ENCODE measurements around the gene MUC5AC. TPM values are rescaled to one million over a fixed set of nuclear protein-coding genes. Genes with fewer than 3 reads are reported as not detected.

Gene MUC5AC
- total RNA-seq, 1 experiment from 2014 or later, result 0.11 TPM

DNA sequence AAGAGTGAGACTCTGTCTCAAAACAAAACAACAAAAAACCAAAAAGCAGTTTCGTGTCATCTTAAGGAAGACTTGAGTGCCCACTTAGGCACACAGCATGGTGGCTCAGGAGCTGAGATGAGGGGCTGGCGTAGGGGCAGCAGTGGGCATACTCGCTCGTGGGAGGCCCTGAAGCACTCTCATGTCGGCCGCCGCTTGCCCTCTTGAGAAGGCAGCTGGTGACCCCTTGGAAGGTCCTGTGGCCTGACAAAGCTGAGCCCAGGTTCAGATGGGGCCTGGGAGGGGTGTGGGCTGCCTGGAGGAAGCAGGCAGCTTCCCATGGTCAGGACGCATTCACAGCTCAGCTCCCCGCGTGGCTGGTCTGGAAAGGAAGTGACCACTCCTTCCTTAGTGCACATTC, 80.1 kb downstream of the MUC5AC start:
- ATAC-seq (no peak), DNase-seq (no peak)
- CTCF ChIA-PET, result no interaction called here
- H3K4me3 ChIP-seq (ENCODE audit: low read length), result no peak overlapping the region
- H3K27me3 ChIP-seq (ENCODE audit: low read length), result no peaks in the 10 kb centered on the region
- intact Hi-C loops (cut with micrococcal nuclease), result no loop called here
- POLR2A ChIA-PET (ENCODE audit: unreplicated experiment), result no interaction called here
- BruUV-seq (replicated peaks), result no TSS peak
- no peak overlapping the region for H3K27ac ChIP-seq (ENCODE audit: low read length)
- no peaks in the 10 kb centered on the region for H3K36me3 ChIP-seq (ENCODE audit: low read depth, low read length)
- H3K79me2 ChIP-seq (ENCODE audit: low read length), result no peaks in the 10 kb centered on the region
- H3K9ac ChIP-seq (ENCODE audit: low read length), result no peak overlapping the region
- no peaks in the 10 kb centered on the region for H3K9me3 ChIP-seq (ENCODE audit: low read length)
- no peaks in the 10 kb centered on the region for H3F3A ChIP-seq (ENCODE audit: low read length, unreplicated experiment)
- no peaks in the 10 kb centered on the region for H3K4me1 ChIP-seq (ENCODE audit: insufficient read depth, low read length)
- H4K20me1 ChIP-seq (ENCODE audit: low read length), result no peaks in the 10 kb centered on the region
- H3K9me2 ChIP-seq (replicated peaks; ENCODE audit: low read length), result no peaks in the 10 kb centered on the region
- no peak for TF ChIP-seq EZH2 (IDR thresholded peaks at IDR 0.05; ENCODE audit: low read length, unreplicated experiment)
- TF ChIP-seq, protein P1, sequence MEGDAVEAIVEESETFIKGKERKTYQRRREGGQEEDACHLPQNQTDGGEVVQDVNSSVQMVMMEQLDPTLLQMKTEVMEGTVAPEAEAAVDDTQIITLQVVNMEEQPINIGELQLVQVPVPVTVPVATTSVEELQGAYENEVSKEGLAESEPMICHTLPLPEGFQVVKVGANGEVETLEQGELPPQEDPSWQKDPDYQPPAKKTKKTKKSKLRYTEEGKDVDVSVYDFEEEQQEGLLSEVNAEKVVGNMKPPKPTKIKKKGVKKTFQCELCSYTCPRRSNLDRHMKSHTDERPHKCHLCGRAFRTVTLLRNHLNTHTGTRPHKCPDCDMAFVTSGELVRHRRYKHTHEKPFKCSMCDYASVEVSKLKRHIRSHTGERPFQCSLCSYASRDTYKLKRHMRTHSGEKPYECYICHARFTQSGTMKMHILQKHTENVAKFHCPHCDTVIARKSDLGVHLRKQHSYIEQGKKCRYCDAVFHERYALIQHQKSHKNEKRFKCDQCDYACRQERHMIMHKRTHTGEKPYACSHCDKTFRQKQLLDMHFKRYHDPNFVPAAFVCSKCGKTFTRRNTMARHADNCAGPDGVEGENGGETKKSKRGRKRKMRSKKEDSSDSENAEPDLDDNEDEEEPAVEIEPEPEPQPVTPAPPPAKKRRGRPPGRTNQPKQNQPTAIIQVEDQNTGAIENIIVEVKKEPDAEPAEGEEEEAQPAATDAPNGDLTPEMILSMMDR (conservative IDR thresholded peaks at IDR 0.05; ENCODE audit: low read depth, low read length), result no peak
- TF ChIP-seq EZH2phosphoT487 (IDR thresholded peaks at IDR 0.05; ENCODE audit: borderline replicate concordance, low read length), result no peak
- no peak overlapping the region for H2AFZ ChIP-seq (ENCODE audit: low read length)
- H3K4me2 ChIP-seq (ENCODE audit: low read length), result no peak overlapping the region

DNA sequence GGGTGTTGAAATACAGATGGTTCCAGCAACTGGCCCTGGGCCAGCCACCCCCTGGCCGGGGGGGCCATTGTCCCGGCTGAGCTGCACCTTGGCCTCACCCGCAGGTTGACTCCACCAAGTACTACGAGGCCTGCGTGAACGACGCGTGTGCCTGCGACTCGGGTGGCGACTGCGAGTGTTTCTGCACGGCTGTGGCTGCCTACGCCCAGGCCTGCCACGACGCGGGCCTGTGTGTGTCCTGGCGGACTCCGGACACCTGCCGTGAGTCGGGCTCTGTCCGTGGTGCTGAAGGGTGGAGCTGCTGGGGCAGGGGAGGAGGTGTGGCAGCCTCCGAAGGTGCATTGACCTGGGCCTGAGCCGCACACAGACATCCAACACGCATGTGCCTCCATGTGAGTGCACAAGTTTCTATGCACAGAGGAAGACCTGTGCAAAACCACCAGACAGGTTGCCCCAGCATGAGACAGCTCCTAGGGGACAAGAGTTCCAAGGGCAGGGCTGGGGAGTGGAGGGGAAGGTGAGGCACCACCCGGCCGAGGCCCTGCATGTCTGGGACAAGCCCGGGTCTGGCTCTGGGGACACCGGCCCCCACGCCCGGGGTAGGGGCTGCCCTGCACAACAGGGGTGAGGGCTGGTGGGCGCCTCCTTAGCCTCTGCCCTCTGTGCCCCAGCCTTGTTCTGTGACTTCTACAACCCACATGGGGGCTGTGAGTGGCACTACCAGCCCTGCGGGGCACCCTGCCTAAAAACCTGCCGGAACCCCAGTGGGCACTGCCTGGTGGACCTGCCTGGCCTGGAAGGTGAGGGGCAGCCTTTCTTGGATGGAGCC, 81.2 kb downstream of the MUC5AC start:
- Histone ChIP-seq H3K27me3 (ENCODE audit: low read length) (no peaks in the 10 kb centered on the region), H3K27ac (ENCODE audit: low read length) (no peak overlapping the region), H3F3A (ENCODE audit: low read length, unreplicated experiment) (no peaks in the 10 kb centered on the region), H4K20me1 (ENCODE audit: low read length) (no peaks in the 10 kb centered on the region), H2AFZ (ENCODE audit: low read length) (no peak overlapping the region), H3K9ac (ENCODE audit: low read length) (no peak overlapping the region), H3K4me1 (ENCODE audit: insufficient read depth, low read length) (no peaks in the 10 kb centered on the region), H3K79me2 (ENCODE audit: low read length) (no peaks in the 10 kb centered on the region), H3K4me3 (ENCODE audit: low read length) (no peak overlapping the region), H3K36me3 (ENCODE audit: low read depth, low read length) (no peaks in the 10 kb centered on the region), H3K4me2 (ENCODE audit: low read length) (no peak overlapping the region), H3K9me3 (ENCODE audit: low read length) (no peaks in the 10 kb centered on the region), H3K9me2 (replicated peaks; ENCODE audit: low read length) (no peaks in the 10 kb centered on the region)
- intact Hi-C loops (cut with micrococcal nuclease), result no loop called here
- DNase-seq (peak; percentile 33), ATAC-seq (peak; percentile 6)
- POLR2A ChIA-PET (ENCODE audit: unreplicated experiment), result no interaction called here
- TF ChIP-seq EZH2 (IDR thresholded peaks at IDR 0.05; ENCODE audit: low read length, unreplicated experiment), result no peak
- BruUV-seq (replicated peaks), result no TSS peak
- CTCF ChIA-PET, result no interaction called here

DNA sequence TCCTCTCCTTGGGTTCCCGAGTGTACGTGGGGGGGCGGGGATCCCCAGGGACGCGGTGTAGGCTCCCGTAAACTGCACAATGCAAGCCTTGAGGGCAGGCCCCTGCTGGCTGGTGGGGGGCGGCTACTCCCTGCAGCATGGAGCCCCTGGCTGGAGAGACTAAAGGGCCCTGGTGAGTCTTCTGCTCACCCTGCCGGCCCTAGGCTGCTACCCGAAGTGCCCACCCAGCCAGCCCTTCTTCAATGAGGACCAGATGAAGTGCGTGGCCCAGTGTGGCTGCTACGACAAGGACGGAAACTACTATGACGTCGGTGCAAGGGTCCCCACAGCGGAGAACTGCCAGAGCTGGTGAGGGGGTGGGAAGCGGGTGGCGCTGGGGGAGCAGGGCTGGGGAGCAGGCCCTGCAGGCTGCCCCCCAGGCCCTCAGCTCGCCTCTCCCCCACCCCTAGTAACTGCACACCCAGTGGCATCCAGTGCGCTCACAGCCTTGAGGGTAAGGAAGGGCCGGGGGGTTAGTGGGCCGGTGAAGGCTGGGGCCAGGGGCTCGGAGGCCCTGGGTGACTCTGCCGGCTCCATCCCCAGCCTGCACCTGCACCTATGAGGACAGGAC, 81.9 kb downstream of the MUC5AC start:
- TF ChIP-seq EZH2 (IDR thresholded peaks at IDR 0.05; ENCODE audit: low read length, unreplicated experiment) (no peak), EZH2phosphoT487 (IDR thresholded peaks at IDR 0.05; ENCODE audit: borderline replicate concordance, low read length) (no peak)
- TF ChIP-seq, protein P1 (conservative IDR thresholded peaks at IDR 0.05; ENCODE audit: low read depth, low read length), result no peak
- no peak overlapping the region for H3K27ac ChIP-seq (ENCODE audit: low read length)
- H3K27me3 ChIP-seq (ENCODE audit: low read length), result no peaks in the 10 kb centered on the region
- no peak for ATAC-seq
- CTCF ChIA-PET, result no interaction called here
- no peaks in the 10 kb centered on the region for H3K36me3 ChIP-seq (ENCODE audit: low read depth, low read length)
- DNase-seq, result no peak
- no peak overlapping the region for H3K9ac ChIP-seq (ENCODE audit: low read length)
- POLR2A ChIA-PET (ENCODE audit: unreplicated experiment), result no interaction called here
- H3F3A ChIP-seq (ENCODE audit: low read length, unreplicated experiment), result no peaks in the 10 kb centered on the region
- H3K4me3 ChIP-seq (ENCODE audit: low read length), result no peak overlapping the region
- no peaks in the 10 kb centered on the region for H3K79me2 ChIP-seq (ENCODE audit: low read length)
- H3K9me3 ChIP-seq (ENCODE audit: low read length), result no peaks in the 10 kb centered on the region
- no TSS peak for BruUV-seq (replicated peaks)
- no peaks in the 10 kb centered on the region for H4K20me1 ChIP-seq (ENCODE audit: low read length)
- H3K9me2 ChIP-seq (replicated peaks; ENCODE audit: low read length), result no peaks in the 10 kb centered on the region
- no peaks in the 10 kb centered on the region for H3K4me1 ChIP-seq (ENCODE audit: insufficient read depth, low read length)
- intact Hi-C loops (cut with micrococcal nuclease), result no loop called here
- H2AFZ ChIP-seq (ENCODE audit: low read length), result no peak overlapping the region
- H3K4me2 ChIP-seq (ENCODE audit: low read length), result no peak overlapping the region
